Fibroblast of the conjunctiva (primary cell): ENCODE data around the gene ZFAND3.
"Not testable (repeated sequence)": the region's sequence is repeated elsewhere in the genome, so short reads cannot be mapped to it uniquely, and the experiment has no call there.

Experiments
- DNase-seq: peaks from one replicate; pipeline ENCODE4 v3.0.0-alpha.2; 2010; ENCODE audit warnings: low read depth

Gene ZFAND3

DNA sequence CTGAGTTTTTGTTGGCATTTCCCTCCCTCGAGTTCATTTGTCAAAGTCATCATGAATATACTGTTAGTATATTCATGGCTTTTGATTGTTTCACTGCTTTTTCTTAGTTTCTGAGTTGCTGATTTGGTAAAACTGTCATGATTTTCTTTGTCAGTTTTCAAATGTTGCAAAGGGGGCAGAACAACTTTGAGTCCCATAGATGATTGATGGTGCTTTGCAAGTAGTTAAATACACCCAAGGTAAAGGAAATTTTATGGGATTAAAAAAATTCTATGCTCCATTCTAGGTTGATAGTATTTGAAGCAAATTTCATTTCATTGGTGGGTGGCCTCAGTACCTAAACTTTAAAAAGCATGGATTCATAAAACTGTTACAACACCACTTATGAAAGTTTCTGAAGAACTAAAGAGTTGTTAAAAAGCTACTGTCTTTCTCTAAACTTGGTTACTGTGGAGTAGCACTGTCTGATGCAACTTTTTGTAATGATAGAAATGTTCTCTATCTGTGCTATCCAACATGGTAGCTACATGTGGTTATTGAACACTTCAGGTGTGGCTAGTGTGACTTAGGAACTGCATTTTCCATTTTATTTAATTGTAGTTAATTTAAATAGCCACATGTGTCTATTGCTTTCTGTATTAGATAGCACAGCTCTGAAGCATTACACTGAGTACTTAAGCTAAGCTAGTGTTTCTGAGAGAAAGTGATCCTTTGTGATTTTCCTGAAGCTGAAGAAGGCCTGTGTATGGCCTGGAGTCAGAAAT is 153.6 kb downstream of the ZFAND3 start:
- peak; percentile 30 for DNase-seq

DNA sequence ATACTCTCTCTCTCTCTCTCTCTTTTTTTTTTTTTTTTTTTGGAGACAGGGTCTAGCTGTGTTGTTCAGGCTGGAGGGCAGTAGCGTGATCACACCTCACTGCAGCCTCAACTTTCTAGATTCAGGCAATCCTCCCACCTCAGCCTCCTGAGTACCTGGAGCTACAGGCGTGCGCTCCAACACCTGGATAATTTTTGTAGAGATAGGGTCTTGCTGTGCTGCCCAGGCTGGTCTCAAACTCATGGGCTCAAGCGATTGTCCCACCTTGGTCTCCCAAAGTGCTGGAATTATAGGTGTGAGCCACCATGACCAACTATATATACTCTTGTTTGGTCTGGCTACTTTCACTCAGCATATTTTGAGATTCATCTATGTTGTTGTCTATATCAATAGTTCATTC is 154.9 kb downstream of the ZFAND3 start:
- no peak for DNase-seq

DNA sequence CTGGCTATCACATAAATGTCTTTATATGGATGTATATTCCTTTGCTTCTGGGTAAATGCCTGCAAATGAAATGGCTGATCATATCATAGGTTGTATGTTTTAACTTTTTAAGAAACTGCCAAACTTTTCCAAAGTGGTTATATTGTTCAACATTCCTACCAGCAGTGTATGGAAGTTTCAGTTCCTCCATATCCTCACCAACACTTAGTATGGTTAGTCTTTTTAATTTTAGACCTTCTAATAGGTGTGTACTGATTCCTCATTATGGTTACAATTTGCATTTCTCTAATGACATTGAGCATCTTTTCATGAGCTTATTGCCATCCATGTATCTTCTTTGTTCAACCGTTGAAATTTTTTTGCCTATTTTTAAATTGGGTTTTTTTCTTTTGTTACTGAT is 155.4 kb downstream of the ZFAND3 start:
- DNase-seq = no peak

DNA sequence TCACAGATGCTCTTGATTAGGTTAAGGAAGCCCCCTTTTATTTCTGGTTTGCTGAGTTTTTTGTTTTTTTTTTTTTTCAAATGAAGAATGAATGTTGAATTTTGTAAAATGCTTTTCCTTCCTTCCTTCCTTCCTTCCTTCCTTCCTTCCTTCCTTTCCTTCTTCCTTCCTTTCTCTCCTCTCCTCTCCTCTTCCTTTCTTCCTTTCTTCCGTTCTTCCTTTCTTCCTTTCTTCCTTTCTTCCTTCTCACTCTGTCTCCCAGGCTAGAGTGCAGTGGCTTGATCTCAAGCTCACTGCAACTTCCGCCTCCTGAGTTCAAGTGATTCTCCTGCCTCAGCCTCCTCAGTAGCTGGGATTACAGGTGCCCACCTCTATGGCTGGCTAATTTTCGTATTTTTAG is 158.2 kb downstream of the ZFAND3 start:
- DNase-seq = no peak

DNA sequence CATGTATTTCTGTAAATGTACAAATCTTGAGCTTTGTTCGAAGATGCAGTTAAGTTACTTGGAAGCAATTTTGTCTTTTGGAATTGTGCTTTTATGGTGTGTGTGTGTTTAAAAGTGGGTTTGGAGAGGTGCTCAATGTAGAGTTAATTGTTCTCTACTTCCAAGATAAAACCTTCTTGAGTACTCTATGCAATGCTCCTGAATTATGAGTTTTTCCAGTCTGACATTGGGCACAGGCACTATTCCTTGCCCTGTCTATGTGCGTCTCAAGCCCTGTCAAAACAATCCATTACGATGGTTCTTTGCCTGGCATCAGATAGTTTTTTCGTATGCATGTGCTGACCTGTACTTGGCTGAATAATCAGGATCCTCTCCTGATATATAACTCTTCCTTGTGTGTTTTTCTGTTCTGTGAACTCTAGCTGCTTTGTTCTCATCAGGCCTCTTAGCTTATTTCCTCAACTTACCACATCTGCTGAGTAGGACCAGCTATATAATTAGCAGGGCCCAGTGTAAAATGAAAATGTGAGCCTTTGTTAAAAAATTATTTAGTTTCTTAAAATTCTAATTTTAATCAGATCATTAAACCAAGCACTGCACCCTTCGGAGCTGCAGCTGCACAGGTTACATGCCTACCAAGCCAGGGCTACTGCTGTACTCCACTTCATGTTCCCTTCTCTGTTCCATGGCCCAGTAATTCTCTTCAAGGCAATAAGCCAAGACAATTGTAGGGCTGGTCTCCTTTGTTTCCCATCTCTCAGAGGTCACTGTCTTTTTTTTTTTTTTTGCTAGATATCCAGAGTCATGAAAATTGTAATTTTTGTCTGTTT is 160.1 kb downstream of the ZFAND3 start:
- DNase-seq = no peak

DNA sequence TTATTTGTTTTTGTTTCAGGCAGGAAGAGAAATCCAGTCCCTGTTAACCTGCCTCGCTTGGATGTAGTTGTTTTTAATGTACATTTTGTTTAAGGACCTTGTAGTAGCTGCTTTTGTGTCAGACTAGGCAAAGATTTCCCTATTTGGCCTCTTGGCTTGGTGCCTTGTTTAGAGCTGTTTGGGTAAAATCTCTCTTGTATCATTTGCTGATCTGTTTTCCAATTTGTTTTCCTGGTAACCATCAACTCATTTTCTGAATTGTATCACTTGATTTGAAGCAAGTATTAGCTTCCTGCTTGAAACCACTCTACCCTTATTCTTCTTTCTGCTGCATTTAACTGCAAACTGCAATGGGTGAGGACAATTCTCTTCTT is 160.7 kb downstream of the ZFAND3 start:
- DNase-seq = no peak

DNA sequence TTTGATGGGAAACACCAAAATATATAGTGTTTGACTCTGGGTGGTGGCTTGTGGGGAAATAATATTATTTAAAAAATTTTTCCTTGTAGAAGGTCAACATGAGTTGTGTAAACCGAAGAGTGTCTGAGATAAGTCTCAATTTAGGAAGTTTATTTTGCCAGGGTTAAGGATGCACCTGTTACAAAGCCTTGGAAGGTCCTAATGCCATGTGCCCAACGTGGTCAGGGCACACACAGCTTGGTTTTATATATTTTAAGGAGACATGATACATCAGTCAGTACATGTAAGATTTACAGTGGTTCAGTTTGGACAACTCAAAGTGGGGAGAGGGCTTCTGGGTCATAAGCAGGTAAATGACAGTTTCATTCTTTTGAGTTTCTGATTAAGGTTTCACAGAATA is 162.1 kb downstream of the ZFAND3 start:
- DNase-seq = no peak

DNA sequence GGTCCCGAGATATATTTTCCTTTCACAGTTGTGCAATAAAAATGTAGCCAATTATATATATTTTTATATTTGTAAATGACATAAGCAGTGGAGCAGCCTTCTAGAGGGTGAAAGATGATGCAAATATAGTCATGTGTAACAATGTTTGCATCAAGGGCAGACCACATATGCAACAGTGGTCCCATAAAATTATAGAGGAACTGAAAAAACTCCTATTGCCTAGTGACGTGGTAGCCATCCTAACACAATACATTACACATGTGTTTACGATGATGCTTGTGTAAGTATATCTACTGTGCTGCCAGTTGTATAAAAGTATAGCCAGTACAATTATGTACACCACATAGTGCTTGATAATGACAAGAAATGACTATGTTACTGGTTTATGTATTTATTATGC is 162.8 kb downstream of the ZFAND3 start:
- DNase-seq = no peak

DNA sequence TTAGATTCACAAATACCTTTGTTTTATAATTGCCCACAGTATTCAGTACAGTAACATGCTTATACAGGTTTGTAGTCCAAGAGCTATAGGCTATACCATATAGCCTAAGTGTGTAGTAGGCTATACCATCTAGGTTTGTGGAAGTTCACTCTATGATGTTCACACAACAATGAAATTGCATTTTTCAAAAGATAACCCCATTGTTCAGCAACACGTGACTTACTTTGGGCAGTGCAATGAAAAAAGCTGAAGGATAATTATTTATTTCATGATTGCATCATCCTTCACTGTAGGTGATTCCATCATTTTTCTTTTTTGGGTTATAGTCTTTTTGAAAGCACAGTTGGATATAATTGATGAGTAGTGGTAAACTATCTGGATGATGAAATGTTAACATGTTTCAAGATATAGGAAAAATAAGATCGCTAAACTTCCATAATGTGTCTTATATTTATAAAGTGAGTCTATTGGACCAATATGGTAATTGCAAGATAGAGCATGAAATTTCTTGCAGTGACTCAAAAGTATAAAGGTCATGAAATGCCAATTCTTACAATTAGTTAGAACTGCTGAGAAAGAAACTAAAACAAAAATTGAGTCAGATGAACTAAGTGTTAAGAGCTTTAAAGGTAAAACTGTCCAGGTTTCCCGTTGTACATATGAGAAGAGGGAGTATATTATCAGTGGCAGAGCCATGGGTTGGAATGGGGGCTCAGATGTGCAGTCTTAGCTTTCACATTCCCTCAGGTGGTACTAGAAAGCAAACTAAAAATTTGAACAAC is 164.4 kb downstream of the ZFAND3 start:
- DNase-seq = no peak

DNA sequence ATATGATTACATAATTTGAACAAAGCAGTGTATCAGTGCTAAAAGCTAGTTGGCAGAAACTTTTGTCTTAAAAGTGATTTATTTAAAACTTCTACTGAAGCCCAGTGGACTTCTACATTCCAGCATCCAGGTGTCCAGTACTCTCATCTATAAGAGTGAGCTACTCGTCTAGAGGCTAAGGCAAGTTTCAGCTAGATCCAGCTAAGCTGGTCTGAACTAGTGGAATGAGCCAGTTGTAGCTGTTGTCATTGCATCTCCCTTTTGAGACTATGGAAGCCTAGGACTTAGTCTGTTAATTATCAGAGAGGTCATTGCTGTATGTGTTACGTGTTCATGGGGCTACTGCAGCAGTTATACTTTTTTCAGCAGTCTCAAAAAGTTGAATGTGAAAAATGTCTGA is 165.1 kb downstream of the ZFAND3 start:
- no peak for DNase-seq

DNA sequence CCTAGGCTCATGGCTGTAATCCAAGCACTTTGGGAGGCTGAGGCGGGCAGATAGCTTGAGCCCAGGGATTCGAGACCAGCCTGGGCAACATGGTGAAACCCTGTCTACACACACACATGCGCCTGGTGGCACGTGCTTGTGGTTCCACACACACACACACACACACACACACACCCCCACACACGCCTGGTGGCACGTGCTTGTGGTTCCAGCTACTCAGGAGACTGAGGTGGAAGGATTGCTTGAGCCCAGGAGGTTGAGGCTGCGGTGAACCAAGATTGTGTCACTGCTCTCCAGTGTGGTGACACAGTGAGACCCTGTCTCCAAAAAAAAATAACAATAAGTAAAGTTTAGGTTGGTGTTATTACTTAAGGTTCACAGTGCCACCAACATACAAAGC is 165.8 kb downstream of the ZFAND3 start:
- DNase-seq = no peak

DNA sequence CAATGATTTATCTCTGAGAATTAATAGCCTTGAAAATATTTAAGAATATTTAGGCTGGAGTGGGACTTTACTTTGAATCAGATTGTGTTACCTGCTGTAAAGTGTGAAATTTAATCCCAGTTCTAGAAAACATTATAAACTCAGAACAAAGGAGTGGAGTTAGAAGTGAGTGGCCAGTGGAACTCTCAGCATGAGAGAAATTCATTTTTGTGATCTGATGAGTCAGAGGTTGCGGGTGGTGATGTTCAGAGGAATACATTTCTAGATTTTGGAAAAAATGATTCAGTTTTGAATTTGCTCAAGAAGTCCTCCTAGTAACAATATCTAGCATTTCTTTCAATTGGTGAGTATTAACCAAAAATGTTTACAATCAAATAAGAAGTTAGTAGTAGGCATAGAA is 167.5 kb downstream of the ZFAND3 start:
- peak; percentile 18 for DNase-seq

DNA sequence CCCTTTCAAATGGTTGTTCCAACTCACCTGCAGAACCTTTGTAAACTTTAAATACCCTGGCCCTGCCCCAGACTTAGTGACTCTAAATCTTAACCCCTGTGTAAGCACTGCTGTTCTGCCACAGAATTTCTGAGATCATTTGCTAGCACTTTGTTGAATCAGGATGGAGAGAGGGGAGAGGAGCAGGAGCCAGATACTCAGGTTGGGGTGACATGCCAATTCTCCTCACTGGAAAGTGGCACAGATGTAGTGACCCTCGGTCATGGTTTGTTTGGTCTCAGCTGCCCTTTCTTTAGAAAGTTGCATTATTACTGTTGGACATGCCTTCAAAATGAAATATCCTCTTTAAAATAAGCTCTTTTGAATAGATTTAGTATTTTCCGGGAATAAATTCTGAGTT is 168.0 kb downstream of the ZFAND3 start:
- DNase-seq = no peak

DNA sequence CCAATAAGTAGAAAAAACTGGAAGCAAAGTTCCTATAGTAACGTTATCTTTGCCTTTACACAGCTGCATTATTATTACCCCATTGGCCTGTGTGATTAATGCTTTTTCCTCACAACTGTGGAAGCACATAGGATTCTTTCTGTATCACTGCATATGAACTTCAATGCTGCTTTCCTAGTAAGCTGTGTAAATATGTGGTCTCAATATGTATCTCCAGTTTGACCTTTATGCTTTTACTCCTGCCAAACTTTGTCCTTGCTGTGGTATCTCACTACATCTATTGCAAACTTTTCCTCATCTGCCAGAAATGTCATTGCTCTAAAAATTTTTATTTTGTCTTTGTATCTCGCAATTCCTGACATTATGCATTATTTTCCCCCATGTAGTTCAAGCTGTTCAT is 168.6 kb downstream of the ZFAND3 start:
- DNase-seq = no peak

DNA sequence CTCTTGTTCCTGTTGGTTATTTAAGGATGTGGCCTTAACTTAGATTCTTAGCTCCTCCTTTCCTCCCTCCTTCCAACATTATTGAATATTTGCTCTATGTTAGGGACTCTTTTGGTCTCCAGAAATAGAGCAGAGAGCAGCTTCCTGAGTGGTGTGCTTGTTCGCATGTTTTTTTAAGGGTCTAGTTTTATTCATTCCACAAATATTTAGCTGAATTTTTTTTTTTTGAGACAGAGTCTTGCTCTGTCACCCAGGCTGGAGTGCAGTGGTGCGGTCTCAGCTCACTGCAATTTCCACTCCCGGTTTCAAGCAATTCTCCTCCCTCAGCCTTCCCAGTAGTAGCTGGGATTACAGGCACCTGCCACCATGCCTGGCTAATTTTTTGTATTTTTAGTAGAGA is 169.2 kb downstream of the ZFAND3 start:
- no peak for DNase-seq

DNA sequence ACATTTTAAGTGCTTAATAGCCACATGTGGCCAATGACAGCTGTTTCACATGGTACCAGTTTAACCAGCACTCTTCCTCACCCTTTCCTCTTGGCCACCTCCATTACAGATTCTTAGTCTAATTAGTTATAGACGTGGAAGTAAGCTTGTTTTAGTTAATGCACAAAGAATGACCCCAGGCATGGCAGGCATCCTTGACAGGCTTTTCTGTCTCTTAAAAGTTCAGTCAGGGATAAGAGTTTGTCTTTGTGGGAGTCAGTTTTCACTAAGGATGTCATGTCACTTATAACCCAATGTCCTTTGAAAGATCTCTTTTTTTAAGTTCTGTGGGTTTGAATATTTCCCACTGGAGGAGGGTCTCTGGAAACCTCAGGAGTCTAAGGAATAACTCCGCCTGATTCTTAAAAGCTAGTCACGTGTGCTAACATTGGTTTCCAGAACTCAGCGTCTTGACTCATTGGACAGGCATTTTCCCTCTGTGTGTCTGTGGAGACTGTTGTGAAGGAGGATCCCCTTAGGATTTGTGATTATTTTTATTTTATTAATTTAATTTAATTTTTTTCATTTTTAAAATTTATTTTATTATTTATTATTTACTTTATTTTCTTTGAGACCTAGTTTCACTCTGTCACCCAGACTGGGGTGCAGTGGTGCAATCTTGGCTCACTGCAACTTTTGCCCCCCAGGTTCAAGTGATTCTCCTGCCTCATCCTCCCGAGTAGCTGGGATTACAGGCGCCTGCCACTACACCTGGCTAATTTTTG is 171.4 kb downstream of the ZFAND3 start:
- peak; percentile 38 for DNase-seq

DNA sequence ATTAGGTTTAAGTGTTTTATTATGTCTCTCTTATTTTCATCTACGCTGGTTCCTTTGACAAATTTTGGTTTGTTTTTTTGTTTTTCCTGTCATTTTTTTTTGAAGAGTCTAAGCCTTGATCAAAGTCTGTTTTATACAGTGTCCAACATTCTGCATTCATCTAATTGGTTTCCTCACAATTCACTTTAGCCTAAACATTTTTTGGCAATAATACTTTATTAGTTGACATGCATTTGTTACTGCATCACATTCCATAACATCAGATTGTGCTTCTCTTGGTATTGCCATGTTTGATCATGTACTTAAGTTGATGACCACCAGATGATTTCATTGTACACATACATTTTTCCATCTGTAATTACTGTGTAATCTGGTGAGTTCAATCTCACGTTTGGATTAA is 173.2 kb downstream of the ZFAND3 start:
- DNase-seq = no peak

DNA sequence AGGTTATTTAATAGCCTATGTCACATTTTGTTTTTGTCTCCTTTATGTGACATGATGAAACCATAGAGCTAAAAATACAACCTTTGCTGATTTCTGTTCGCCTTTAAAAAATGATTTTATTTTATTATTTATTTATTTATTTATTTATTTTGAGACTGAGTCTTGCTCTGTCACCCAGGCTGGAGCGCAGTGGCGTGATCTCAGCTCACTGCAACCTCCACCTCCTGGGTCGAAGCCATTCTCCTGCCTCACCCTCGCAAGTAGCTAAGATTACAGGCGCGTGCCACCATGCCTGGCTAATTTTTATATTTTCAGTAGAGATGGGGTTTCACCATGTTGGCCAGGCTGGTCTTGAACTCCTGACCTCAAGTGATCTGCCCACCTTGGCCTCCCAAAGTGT is 173.7 kb downstream of the ZFAND3 start:
- not testable (repeated sequence) for DNase-seq

DNA sequence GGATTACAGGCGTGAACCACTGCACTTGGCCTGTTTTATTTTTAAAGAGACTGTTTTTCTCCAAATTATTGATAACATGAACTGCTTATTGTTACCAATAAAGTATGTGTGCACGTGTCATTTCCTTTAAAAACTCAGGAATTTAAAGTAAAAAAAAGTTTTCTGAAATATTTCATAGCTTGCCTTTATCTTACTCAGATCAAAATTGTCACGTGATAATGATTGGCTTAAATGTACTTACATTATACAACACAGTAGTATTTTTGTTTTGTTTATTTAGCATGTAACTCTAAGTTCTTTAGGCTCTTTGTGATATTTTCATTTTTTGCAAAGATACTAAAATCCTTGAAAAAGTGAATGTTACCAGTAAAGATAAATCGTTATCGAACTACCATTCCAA is 174.1 kb downstream of the ZFAND3 start:
- no peak for DNase-seq

DNA sequence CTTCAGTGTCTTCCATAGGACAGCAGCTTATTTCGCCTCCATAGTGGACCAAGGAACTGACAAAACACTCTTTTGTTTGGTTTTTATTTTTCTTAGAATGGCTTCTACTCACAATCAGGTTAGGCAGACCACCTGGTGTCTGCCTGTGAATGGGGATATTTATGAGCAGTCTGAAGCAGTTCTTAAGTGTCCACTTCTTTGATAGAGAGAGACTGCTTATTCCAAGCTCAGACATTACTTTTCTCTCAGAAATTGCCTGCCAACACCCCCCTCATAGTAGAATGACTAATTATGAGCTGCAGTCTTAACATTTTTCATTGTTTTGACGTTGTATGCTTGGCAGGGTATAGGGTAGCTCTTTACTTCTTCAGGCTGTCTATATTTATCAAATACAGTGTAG is 174.7 kb downstream of the ZFAND3 start:
- DNase-seq = no peak

DNA sequence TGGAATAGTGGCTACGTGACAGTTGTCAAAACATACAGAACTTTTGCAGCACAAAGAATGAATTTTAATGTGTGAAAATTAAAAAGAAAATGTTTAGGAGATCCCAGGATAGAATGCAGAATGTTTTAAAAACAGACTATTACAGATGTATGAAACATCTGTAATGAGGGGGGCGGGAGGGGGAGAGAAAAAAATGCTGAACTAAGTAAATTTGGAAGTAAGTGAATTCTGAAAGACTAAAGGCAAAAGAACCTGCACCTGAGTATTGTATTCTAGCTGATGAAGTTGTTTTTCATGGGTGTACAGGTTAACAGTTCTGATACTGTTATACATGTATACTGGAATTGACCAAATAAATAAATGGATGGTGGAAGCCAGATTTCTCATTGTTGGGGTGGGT is 178.8 kb downstream of the ZFAND3 start:
- no peak for DNase-seq

DNA sequence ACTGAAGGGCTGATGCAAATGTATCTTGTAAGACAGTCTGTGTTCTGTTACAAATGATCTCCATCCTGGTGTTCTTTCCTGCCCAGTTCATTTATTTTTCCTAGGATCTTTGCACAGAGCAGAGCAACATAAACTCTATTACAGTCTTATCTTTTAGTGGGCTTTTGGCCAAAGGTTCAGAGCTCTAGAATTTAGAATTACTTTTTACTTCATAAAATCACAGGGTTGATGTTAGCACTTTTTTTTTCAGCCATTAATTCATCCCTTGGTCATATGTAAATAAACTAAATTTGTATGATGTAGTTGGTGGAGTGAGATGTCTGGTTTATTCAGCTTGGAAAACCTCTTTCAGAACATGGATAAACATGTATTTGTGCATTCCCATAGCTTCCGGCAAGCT is 181.9 kb downstream of the ZFAND3 start:
- no peak for DNase-seq
